Measurements from ENCODE around the gene POTEM.
"Not testable (repeated sequence)": the region's sequence is repeated elsewhere in the genome, so short reads cannot be mapped to it uniquely, and the experiment has no call there.

The POTEM gene

GRCh38 chr14:19038060-19038664 lies 70.9 kb downstream of the POTEM start:
- H3K27ac ChIP-seq, result not testable (repeated sequence)

GRCh38 chr14:19038785-19039184 lies 71.6 kb downstream of the POTEM start:
- H3K27ac ChIP-seq, result not testable (repeated sequence)

- H3K27ac ChIP-seq, result not testable (repeated sequence)
Observed at GRCh38 chr14:19043384-19043783, 76.2 kb downstream of the POTEM start.

Measured in VCaP (cell line).